NT2/D1 (cell line): Measurements from ENCODE around the gene RPTOR.

ENCODE experiments used
- DNase-seq: peaks from one replicate; pipeline ENCODE4 v3.0.0-alpha.2; 2011; ENCODE audit warnings: low read depth, low spot score
- H3K27me3 ChIP-seq: 2 replicates; pipeline ENCODE4 v1.6.0; 2011; ENCODE audit warnings: mild to moderate bottlenecking; ENCODE audit not compliant: insufficient read length, insufficient read depth
- H3K36me3 ChIP-seq: 2 replicates; pipeline ENCODE4 v1.6.1; 2011; ENCODE audit warnings: mild to moderate bottlenecking, low read length, mixed read lengths; ENCODE audit not compliant: insufficient read depth, insufficient read length
- H3K4me1 ChIP-seq: 2 replicates; pipeline ENCODE4 v1.5.1; 2011; ENCODE audit not compliant: insufficient read depth, insufficient read length
- H3K4me3 ChIP-seq: 2 replicates; pipeline ENCODE4 v1.5.1; 2011; ENCODE audit warnings: low read depth; ENCODE audit not compliant: insufficient read length
- H3K9ac ChIP-seq: 2 replicates; pipeline ENCODE4 v1.6.0; 2011; ENCODE audit warnings: low read depth; ENCODE audit not compliant: insufficient read length
- H3K9me3 ChIP-seq: 2 replicates; pipeline ENCODE4 v1.5.1; 2011; ENCODE audit warnings: mild to moderate bottlenecking, low read length; ENCODE audit not compliant: insufficient read depth
- SUZ12 ChIP-seq: IDR thresholded peaks from 2 replicates; pipeline ENCODE4 v1.6.1; 2011; ENCODE audit not compliant: insufficient read length, insufficient read depth; ENCODE audit errors: extremely low read depth
- YY1 ChIP-seq: IDR thresholded peaks from 2 replicates; pipeline ENCODE4 v1.6.1; 2011; ENCODE audit not compliant: insufficient read length, insufficient read depth
- ZNF274 ChIP-seq: IDR thresholded peaks from 2 replicates; pipeline ENCODE4 v1.6.1; 2011; ENCODE audit warnings: mild to moderate bottlenecking, low read depth, low read length

Gene RPTOR

DNA sequence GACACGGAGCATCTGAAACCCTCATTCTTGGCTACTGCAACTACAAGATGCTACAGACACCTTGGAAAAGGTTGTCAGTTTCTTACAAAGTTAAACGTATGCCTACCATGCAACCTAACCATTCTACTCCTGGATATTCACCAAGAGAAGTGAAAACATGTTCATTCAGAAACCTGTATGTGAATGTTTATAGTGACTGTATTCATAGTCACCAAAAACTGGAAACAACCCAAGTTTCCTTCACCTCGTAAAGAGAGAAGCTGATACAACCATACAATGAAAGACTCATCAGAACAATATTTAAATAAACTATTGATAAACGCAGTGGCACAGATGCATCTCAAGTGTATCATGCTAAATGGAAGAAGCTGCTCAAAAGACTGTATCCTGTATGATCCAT is 391.6 kb downstream of the RPTOR start:
- TF ChIP-seq SUZ12: no peak
- TF ChIP-seq YY1: no peak
- TF ChIP-seq ZNF274: no peak
- H3K36me3 ChIP-seq: no peaks in the 10 kb centered on the region
- no peaks in the 10 kb centered on the region for H3K27me3 ChIP-seq
- peaks cover 11% of the 10 kb centered on the region for H3K4me1 ChIP-seq
- no peaks in the 10 kb centered on the region for H3K9me3 ChIP-seq
- H3K4me3 ChIP-seq: no peak overlapping the region
- no peak for DNase-seq
- no peak overlapping the region for H3K9ac ChIP-seq

DNA sequence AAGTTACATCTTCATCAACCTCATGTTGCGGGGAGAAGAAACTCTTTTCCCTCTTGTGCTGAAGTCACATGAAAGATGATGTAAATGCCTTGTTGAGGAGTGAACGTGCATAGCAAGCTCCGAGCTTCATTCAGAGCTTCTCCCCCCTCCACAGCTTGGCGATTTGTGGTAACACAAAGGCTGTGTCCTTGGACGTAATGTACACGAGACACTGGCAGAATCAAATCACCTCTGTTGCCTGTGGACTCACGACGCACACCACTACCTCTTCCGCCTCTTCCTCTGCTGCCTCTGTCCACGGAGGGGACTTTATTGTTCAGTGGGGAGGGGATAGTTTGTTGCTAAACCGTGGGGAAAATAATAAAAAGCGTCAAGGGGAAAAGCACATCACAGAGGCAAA is 392.1 kb downstream of the RPTOR start:
- Histone ChIP-seq H3K36me3 (no peaks in the 10 kb centered on the region), H3K4me1 (peaks cover 11% of the 10 kb centered on the region), H3K27me3 (no peaks in the 10 kb centered on the region), H3K9ac (no peak overlapping the region), H3K4me3 (no peak overlapping the region), H3K9me3 (no peaks in the 10 kb centered on the region)
- TF ChIP-seq ZNF274 (no peak), SUZ12 (no peak), YY1 (no peak)
- no peak for DNase-seq

DNA sequence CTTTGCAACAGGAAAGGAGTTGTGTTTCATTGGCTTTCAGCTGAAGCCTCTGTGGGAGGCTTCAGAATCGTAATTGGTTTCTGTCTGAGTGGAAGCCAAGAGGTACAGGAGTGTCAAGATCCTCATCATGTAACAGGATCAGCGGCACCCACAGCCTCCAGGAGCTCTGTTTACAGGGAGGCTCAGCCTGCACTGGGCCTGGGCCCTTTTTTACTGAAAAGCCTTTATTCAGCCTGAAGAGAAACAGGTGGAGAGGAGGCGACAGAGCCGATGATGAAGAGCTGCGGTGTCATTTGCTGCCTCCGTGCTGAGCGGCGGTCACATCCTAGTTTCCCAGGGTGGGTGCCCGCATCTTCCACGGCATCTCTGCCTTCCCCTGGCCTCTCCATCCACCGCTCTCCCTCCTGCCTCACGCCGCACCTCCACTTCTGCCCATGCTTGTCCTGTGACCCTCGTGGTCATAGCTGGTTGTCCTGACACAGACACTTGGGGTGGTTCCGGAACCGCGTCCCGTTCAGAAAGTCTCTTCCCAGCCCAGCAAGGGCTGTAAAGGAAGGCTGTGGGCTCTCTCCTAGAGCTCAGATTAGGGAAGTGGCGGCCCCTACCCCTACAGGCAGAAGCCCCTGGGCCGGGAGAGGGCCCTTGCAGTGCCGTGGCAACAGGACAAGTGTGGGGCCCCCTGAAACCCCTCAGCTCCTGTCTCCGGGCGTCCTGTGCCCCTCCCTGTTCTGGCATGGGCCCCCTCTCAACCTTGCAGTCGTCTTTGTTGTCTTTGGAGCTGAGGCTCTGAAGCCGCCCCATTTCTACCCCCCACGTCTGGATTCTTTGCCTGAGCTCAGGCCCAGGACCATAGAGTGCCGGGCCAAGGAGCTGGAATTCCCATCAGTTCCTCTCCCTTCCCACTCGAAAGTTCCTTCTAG is 393.1 kb downstream of the RPTOR start:
- no peak for DNase-seq
- TF ChIP-seq YY1 (no peak), SUZ12 (no peak), ZNF274 (no peak)
- no peaks in the 10 kb centered on the region for H3K27me3 ChIP-seq
- H3K9me3 ChIP-seq: no peaks in the 10 kb centered on the region
- peak overlapping the region; percentile 46 for H3K9ac ChIP-seq
- peaks cover under 1% of the 10 kb centered on the region for H3K36me3 ChIP-seq
- peaks cover 10% of the 10 kb centered on the region for H3K4me1 ChIP-seq
- H3K4me3 ChIP-seq: no peak overlapping the region

DNA sequence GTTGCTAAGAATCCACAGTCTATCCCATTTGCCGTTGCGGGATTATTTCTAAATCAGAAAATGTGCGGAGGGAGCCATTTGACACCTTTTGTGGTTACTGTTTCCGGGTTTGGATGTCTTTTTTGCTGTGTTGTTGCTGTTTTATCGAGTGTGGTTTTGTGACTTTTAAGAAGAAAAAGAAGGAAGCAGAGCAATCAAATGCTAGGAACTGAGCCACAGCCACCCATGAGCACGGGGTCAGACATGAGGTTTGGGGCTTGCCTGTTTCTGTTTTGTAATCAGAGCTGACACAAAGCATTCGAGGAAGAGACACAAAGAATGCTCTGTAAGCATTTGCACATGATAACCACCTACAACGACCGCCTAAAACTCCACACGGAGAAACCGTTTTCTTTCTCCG is 393.9 kb downstream of the RPTOR start:
- Histone ChIP-seq H3K36me3 (peaks cover 5% of the 10 kb centered on the region), H3K9me3 (no peaks in the 10 kb centered on the region), H3K27me3 (no peaks in the 10 kb centered on the region), H3K4me3 (no peak overlapping the region), H3K9ac (no peak overlapping the region), H3K4me1 (peaks cover 10% of the 10 kb centered on the region)
- DNase-seq: no peak
- TF ChIP-seq ZNF274: no peak
- no peak for TF ChIP-seq SUZ12

DNA sequence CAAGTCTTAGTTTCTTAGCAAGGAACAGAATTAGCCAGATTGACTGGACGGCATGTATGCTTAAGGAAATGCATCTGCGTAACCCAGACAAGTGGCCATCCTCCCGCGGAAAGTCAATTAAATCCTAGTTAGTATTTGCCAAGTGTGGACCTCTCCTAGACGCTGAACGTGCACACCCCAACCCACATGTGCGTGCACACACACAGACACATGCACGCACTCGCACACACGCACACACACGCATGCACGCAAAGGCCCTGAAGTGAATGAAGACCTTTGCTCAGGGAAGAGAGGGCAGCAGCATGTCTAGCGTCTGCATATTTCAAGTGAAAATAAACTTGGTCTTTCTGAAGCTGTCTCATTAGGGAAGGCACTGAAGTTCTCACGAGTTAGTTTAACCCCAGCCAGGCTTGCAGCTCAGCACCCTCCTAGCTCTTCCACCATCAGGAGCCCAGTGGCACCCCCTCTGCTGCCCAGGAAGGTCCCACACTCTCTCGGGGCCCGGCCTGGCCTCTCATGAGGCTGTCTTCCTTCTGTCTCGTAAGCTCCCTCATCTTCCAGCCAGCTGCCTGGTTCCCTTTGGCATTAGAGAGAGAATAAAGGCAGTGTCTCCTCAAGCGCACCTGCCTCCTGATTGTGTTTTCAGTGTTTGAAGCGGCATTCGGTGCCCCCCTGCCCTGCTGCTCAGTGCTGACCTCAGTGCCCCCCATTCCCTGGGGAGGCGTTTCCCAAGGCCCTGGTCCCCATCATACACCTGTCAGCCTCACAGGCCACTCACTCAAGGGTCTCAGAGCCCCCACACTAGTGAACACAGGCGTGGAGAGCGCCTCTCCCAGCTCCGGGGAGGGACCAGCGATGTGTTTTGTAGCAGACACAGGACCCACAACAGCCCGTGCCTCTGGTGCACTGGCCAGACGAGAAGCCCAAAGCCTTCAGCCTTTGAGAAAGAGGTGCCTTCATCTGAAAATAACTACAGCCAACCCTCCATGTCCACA is 394.8 kb downstream of the RPTOR start:
- TF ChIP-seq ZNF274 (no peak), YY1 (no peak), SUZ12 (no peak)
- H3K4me1 ChIP-seq: peaks cover 10% of the 10 kb centered on the region
- H3K4me3 ChIP-seq: no peak overlapping the region
- no peaks in the 10 kb centered on the region for H3K9me3 ChIP-seq
- no peak overlapping the region for H3K9ac ChIP-seq
- DNase-seq: no peak
- peaks cover 5% of the 10 kb centered on the region for H3K36me3 ChIP-seq
- H3K27me3 ChIP-seq: no peaks in the 10 kb centered on the region

DNA sequence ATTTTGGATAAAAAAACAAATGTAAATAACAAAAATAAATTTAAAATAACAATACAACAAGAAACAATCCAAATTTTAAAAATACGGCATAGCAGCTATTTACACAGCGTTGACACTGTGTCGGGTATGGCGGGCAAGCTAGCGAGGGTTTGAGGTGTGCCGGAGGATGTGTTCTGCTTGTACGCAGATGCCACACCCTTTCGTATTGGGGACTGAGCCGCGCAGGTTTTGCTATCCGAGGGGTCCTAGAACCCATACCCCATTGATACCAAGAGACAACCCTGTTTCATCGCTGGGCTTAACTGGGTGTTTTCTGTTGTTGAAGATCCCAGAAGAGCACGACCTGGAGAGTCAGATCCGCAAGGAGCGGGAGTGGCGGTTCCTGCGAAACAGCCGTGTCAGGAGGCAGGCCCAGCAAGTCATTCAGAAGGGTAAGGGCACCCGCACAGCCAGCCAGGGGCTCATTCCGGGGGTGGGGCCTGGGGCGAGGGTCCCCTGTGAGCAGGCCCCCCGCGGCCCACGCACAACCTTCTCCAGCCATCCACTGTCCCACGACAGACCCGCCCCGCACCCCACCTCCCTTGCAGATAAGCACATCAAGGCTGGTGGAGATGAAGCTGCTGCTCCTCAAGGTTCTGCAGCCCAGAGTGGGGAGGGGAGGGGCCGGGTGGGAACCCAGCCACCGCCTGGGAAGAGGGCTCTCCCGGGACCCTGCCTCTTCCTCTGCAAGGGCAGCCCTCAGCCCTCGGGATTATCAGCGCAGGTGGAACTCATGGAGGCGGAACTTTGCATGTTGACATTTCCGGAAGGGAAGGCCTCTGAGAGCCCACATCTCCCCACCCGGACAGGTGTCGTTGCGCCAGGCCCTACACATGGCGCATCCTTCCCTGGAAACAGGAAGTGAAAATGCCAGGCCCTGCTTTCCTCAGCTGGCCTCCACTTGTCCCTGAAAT is 395.8 kb downstream of the RPTOR start:
- Histone ChIP-seq H3K9me3 (no peaks in the 10 kb centered on the region), H3K36me3 (peaks cover 5% of the 10 kb centered on the region), H3K27me3 (no peaks in the 10 kb centered on the region), H3K9ac (no peak overlapping the region), H3K4me1 (peaks cover 10% of the 10 kb centered on the region), H3K4me3 (no peak overlapping the region)
- DNase-seq: no peak
- TF ChIP-seq SUZ12: no peak
- TF ChIP-seq ZNF274: no peak
